HUES48 (cell line): ENCODE measurements around the gene XPNPEP1.

ENCODE experiments used
- H3K27ac ChIP-seq: one replicate; pipeline ENCODE4 v1.7.0; 2013; ENCODE audit warnings: low read depth, low read length, inconsistent platforms
- H3K27me3 ChIP-seq: 2 replicates; pipeline ENCODE4 v1.6.1; 2013; ENCODE audit warnings: mild to moderate bottlenecking, low read length; ENCODE audit not compliant: control insufficient read depth, insufficient read depth
- H3K36me3 ChIP-seq: 2 replicates; pipeline ENCODE4 v1.6.1; 2013; ENCODE audit warnings: low read length; ENCODE audit not compliant: control insufficient read depth, insufficient read depth
- H3K4me1 ChIP-seq: 2 replicates; pipeline ENCODE4 v1.6.1; 2013; ENCODE audit warnings: mild to moderate bottlenecking, low read length; ENCODE audit not compliant: control insufficient read depth, insufficient read depth
- H3K4me3 ChIP-seq: 2 replicates; pipeline ENCODE4 v1.5.1; 2013; ENCODE audit warnings: mild to moderate bottlenecking, low read depth, low read length
- H3K9ac ChIP-seq: 2 replicates; pipeline ENCODE4 v1.6.1; 2013; ENCODE audit warnings: mild to moderate bottlenecking, low read depth, low read length, moderate library complexity
- H3K9me3 ChIP-seq: 2 replicates; pipeline ENCODE4 v1.6.1; 2013; ENCODE audit warnings: low read length; ENCODE audit not compliant: control insufficient read depth, insufficient read depth

Gene XPNPEP1

DNA sequence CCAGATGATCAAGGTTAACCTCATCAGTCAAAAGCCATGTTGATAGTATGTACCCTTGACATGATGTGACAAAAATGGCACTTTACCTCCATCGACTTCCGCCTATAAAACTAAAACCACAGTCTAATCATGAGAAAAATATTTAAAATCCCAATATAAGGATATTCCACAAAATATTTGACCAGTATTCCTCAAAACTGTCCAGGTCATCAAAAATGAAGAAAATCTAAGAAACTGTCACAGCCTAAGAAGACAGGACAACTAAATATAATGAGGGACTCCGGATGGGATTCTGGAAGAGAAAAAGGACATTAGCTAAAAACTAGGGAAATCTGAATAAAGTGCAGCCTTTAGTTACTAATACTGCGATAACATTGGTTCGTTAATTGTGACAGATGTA lies 67.6 kb downstream of the XPNPEP1 start:
- H3K27me3 ChIP-seq, result no peaks in the 10 kb centered on the region
- H3K9ac ChIP-seq, result no peak overlapping the region
- H3K9me3 ChIP-seq, result no peaks in the 10 kb centered on the region
- no peak overlapping the region for H3K27ac ChIP-seq
- H3K4me1 ChIP-seq, result no peaks in the 10 kb centered on the region
- H3K36me3 ChIP-seq, result no peaks in the 10 kb centered on the region
- no peak overlapping the region for H3K4me3 ChIP-seq

DNA sequence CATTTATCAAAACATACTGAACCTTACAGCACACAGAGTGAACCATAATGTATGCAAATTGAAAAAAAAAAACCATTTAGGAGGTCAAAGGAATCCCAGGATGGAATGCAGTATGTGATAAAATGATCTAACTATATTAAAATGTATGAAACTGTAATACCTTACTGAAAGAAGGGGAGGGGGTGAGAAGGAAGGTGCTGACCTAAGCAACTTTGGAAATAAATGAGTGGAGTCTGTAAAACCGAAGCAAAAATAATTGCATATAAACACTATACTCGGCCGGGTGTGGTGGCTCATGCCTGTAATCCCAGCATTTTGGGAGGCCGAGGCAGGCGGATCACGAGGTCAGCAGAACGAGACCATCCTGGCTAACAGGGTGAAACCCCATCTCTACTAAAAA lies 69.4 kb downstream of the XPNPEP1 start:
- no peaks in the 10 kb centered on the region for H3K9me3 ChIP-seq
- no peak overlapping the region for H3K27ac ChIP-seq

DNA sequence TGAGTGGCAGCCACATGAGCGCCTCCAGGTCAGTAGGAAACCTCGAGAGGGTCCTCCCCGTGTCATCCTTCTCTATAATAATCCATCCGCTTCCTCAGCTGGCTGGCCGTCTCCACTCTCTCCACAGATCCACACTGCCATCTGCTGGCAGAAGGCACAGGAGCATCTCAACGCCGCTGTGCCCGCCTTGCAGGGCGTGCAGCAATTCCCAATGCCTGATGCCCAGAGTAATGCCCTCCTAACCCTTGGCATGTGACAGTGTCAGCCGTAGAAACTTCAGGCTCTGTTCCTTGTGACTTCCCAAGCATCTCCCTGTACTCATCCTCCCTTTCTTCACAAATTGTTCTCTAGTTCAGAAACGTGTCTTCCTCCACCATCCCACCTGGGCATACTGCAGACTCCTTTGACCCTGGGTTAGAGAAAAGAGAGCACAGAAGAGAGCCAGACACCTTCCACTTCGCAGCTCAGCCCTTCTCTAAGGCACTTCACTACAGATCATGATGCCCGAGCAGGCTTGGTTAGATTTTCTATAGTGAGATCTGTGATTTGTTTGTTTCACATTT lies 70.8 kb downstream of the XPNPEP1 start:
- H3K27ac ChIP-seq, result no peak overlapping the region
- H3K36me3 ChIP-seq, result no peaks in the 10 kb centered on the region
- no peak overlapping the region for H3K9ac ChIP-seq

More for the DNA sequence above, 69.4 kb downstream of the XPNPEP1 start:
- H3K4me1 ChIP-seq, result no peaks in the 10 kb centered on the region
- no peaks in the 10 kb centered on the region for H3K27me3 ChIP-seq
- H3K4me3 ChIP-seq, result no peak overlapping the region
- no peaks in the 10 kb centered on the region for H3K36me3 ChIP-seq
- H3K9ac ChIP-seq, result no peak overlapping the region

DNA sequence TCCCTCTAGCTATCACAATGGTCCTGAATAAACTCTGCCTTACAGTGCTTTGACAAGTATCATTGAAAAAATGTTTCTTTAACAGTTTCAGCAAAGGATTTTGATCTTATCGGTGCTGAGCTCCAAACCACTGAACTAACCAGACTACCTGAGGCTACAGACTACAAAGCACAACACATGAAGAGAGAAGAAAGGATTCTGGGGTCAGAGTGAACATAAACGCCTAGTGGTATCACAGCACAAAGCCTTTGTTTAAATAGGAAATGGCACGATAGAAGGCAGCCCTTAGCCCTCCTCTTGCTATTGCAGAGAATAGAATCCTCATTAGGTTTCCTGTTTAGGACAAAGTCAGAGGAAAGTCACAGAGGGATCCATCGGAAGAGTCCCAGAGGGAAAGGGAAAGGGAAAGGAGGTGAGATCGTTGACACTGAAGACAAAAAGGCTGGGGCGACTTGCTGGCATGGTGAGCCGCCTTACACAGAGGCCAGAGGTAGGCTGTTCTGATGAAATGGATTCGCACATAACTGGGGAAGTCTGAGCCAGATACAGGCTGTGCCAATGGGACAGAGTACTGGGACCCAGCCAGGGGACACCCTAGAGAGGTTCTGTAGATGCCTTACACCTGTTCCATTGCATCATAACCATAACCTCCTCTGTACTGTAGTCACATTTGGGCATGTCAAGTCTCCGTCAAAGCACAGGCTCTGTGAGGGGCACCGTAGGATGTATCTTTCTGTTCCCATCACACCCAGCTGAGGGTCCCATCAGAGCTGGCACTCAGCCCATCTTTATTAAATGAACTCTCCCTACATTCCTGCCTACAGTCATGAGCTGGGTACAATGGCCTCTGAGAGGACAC lies 71.5 kb downstream of the XPNPEP1 start:
- Histone ChIP-seq H3K27ac (no peak overlapping the region), H3K36me3 (no peaks in the 10 kb centered on the region), H3K4me3 (no peak overlapping the region), H3K9ac (no peak overlapping the region), H3K27me3 (no peaks in the 10 kb centered on the region), H3K9me3 (no peaks in the 10 kb centered on the region), H3K4me1 (no peaks in the 10 kb centered on the region)

More for the DNA sequence above, 70.8 kb downstream of the XPNPEP1 start:
- H3K4me3 ChIP-seq, result no peak overlapping the region
- H3K27me3 ChIP-seq, result no peaks in the 10 kb centered on the region
- H3K9me3 ChIP-seq, result no peaks in the 10 kb centered on the region
- H3K4me1 ChIP-seq, result no peaks in the 10 kb centered on the region

DNA sequence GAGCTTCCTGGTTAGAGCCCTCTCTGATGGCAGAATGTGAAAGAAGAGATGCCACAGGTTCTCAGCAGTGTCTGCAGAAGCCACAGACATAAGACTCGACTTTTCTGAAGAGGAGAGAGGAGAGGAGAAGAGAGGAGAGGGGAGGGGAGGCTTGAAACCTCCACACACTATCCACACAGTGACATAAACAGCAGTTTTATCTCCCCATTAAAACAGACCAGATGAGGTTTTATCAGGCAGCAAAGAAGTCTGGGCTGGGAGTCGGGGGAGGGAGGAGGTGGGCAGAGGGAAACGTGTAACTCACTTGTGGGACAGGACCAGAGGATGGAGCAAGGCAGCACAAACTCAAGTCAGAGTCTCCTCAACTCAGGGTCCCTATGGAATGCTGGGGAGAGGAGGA lies 76.5 kb downstream of the XPNPEP1 start:
- no peaks in the 10 kb centered on the region for H3K36me3 ChIP-seq
- H3K9me3 ChIP-seq, result no peaks in the 10 kb centered on the region
- H3K27ac ChIP-seq, result no peak overlapping the region
- H3K4me3 ChIP-seq, result no peak overlapping the region
- H3K27me3 ChIP-seq, result no peaks in the 10 kb centered on the region
- H3K4me1 ChIP-seq, result no peaks in the 10 kb centered on the region
- no peak overlapping the region for H3K9ac ChIP-seq

DNA sequence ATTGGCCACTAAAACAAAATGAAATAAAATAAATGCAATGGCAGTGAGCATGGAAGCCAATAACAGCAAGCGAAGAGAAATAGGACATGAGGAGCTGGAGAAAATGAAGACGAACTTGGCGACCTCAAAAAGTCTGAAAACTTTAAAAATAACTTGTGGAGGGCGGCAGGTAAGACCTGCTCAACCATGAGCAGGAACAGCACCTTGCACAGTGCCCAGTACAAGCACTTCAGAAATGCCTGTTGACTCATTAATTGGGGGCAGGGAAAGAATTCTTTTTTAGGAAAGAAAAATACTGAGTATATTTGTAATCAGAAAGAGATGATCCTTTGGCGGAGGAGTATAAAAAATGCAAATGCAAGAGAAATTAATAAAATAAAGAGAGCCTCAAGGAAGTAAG lies 78.0 kb downstream of the XPNPEP1 start:
- Histone ChIP-seq H3K36me3 (no peaks in the 10 kb centered on the region), H3K27ac (no peak overlapping the region), H3K4me1 (no peaks in the 10 kb centered on the region), H3K9ac (no peak overlapping the region), H3K9me3 (no peaks in the 10 kb centered on the region), H3K4me3 (no peak overlapping the region), H3K27me3 (no peaks in the 10 kb centered on the region)

DNA sequence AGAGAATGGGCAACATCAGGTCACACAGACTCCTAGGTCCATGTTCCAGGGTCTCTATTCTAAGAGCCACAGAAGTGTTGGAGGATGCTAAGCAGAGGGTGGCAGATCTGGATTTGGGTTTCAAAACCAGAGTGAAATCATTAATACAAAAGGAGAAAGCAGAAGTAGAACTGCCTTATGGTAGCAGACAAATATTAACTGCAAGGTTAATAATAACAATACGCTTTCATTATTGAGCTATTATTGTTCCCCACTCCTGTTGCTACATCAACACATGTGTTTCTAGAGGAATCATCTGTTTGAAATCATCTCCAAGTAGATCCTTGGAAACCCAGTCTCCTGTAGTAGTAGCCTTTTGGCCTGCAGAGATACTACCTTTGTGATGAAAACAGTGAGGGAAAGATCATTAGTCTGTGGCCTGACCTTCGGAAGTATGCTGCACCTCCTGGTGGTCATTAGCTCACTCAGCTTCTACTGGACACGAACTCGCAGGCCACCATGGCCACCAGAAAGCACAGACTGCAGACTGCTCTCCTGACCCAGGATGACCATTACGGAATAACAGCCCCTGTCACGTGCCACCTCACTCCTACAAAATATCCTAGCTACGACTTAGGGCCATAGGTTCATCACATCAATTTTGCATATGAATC lies 84.6 kb downstream of the XPNPEP1 start:
- Histone ChIP-seq H3K36me3 (no peaks in the 10 kb centered on the region), H3K27me3 (no peaks in the 10 kb centered on the region), H3K9ac (no peak overlapping the region), H3K4me3 (no peak overlapping the region), H3K4me1 (no peaks in the 10 kb centered on the region), H3K27ac (no peak overlapping the region), H3K9me3 (no peaks in the 10 kb centered on the region)

DNA sequence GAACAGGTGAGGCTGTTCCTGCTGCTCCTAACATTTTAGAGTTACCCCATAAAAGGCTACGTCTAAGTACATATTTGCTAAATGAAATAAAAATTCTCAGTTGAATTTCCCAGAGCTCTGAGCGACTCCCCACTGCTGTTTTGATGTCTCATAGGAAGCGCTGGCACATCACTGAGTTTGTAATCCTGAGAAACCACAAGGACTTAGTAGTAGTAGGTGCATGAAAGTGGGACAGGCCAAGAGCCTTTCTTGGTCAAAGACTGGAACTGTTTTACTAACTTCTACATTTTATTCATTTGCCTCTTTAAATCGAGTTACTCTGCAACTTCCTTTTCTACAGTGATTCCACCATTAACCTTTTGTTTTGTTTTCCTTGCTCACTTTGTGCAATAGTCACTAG lies 85.9 kb downstream of the XPNPEP1 start:
- H3K9ac ChIP-seq, result no peak overlapping the region
- no peaks in the 10 kb centered on the region for H3K4me1 ChIP-seq
- H3K9me3 ChIP-seq, result no peaks in the 10 kb centered on the region
- H3K36me3 ChIP-seq, result no peaks in the 10 kb centered on the region
- no peaks in the 10 kb centered on the region for H3K27me3 ChIP-seq
- H3K4me3 ChIP-seq, result no peak overlapping the region
- no peak overlapping the region for H3K27ac ChIP-seq

DNA sequence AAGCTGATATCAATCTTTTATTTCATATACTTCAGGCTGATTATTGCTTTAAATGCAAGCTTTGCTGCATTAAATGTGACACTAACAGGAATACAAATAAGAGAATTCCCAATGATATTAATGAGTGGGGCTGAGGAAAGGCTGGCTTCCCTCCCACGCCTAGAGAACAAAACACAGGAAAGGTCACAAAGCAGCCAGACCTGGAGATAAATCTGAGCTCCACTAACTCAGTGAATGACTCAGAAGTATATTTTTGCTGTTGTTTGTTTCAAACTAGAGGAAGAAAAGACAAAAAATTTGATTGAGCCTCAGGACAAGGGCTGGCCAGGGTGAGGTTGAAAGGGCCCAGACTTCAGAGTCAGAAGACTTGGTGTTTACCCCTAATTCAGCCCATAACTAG lies 88.1 kb downstream of the XPNPEP1 start:
- no peaks in the 10 kb centered on the region for H3K4me1 ChIP-seq
- no peaks in the 10 kb centered on the region for H3K27me3 ChIP-seq
- no peak overlapping the region for H3K4me3 ChIP-seq
- H3K27ac ChIP-seq, result no peak overlapping the region
- no peak overlapping the region for H3K9ac ChIP-seq
- no peaks in the 10 kb centered on the region for H3K36me3 ChIP-seq
- no peaks in the 10 kb centered on the region for H3K9me3 ChIP-seq

DNA sequence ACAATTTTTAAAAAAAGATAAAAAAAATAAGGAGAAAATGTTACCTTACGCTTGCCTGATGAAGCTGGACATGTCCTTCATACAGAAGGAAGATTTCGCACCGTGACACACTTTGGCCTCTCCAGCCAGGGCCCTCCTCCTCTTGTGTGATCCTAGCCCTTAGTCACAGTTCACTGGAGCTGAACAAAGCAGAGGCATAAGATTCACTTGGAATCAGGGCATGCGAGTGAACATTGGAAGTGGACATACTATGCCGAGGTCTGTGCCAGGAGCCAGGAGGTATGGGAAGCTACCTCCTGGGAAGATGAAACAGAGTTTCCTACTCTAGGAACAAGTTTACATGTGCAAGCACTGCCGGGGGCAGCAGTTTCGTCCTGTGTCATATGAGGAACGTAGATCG lies 91.5 kb downstream of the XPNPEP1 start:
- H3K4me3 ChIP-seq, result no peak overlapping the region
- no peaks in the 10 kb centered on the region for H3K36me3 ChIP-seq
- no peak overlapping the region for H3K27ac ChIP-seq
- H3K4me1 ChIP-seq, result no peaks in the 10 kb centered on the region
- no peaks in the 10 kb centered on the region for H3K27me3 ChIP-seq
- no peaks in the 10 kb centered on the region for H3K9me3 ChIP-seq
- H3K9ac ChIP-seq, result no peak overlapping the region

DNA sequence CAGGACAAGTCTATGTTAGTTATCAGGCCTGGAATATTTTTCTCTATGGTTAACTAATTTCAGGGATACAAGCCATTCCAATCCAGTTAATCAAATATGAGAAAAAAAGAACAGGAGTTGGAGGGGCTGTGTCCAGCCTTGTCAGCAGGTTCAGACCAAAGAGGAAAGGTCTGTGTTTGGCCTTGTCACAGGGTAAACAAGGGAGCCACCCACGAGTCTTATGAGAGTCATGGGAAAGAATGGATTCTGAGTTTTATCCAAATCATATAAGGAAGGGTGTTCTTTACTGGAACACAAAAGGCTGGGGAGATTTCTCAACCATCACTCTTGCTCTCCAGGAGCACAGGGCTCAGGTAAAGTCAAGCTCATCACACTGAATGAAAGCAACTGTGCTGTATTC lies 99.1 kb downstream of the XPNPEP1 start:
- Histone ChIP-seq H3K9me3 (peaks cover 2% of the 10 kb centered on the region; the same call in 1 of the 2 replicates), H3K27me3 (no peaks in the 10 kb centered on the region), H3K4me3 (no peak overlapping the region), H3K36me3 (no peaks in the 10 kb centered on the region), H3K27ac (no peak overlapping the region), H3K4me1 (no peaks in the 10 kb centered on the region), H3K9ac (no peak overlapping the region)
